Inflammatory macrophage treated with lipopolysaccharide for 1 hour (primary cell): ENCODE results near the gene TAS2R39.
"Not testable (repeated sequence)": the region's sequence is repeated elsewhere in the genome, so short reads cannot be mapped to it uniquely, and the experiment has no call there.

Experiments
- DNase-seq, 2 donors: peaks; one replicate each; pipeline ENCODE4 v3.0.0-alpha.2; 2020 to 2022

Gene TAS2R39

DNA sequence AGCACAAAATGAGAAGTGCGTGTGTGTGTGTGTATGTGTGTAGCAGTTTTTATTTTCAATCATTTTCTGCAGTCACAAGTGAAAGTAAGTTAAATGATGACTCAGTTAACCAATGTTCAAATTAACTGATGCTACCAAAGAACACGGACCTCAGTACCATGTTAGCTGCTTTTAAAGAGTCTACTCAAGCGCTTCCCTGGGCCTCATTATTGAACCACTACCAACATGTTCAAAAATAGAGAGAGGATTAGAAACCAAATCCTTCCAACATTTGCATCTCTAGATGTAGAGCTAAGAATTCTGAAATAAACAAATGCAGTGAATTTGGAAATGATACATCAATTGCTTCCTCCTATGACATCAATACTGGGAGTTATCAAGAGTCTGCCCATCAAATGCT, at the start of gene TAS2R39:
TSS of gene TAS2R39 (plus strand) at position 396 of the 400 bp plus-strand sequence. CDS start at position 396, 0 bp downstream.
- DNase-seq, result no peak

- DNase-seq, result no peak
These were observed 36.1 kb upstream of the TAS2R39 start for GRCh38 chr7:143147070-143147469.

DNA sequence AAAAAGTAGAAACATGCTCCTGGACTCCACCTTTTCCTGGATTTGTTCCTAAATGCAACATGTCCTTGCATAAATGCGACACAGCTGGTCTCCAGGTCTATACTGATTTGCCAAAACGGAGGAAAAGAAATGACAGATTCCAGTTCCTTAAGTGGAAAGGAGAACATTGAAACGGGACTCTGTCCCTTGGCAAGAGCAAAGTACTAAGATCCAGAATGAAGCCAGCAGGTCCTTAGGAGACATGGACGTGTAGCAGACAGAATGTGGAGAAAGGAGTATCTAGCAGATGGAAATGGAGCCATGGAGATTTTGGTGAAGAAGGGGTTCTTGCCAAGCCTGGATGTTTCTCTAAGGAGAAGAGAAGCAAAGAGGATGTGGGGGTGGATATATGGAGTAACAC, 35.2 kb upstream of the TAS2R39 start:
- DNase-seq, result no peak

DNA sequence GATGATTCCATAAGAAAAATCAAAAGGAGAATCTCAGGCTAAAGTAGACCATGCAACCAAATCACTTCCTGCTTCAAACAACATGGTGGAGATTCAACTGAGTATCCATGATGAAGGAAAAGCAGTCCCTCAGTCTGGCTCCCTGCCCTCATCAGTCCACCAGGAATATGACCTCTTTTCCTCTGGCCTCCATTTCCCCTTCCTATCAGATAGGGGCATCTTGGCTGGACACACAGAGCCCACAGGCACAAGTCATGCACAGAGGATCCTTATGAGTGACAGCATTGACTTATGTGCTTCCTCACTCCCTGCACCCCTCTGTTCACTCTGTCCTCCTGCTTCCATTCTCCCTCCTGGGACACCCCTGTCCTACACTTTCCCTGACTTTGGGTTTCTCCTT, 34.6 kb upstream of the TAS2R39 start:
- no peak for DNase-seq

DNA sequence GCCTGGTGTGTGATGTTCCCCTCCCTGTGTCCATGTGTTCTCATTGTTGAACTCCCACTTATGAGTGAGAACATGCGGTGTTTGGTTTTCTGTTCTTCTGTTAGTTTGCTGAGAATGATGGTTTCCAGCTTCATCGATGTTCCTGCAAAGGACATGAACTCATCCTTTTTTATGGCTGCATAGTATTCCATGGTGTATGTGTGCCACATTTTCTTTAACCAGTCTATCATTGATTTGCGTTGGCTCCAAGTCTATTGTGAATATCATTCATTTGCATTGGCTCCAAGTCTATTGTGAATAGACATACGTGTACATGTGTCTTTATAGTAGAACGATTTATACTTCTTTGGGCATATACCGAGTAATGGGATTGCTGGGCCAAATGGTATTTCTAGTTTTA, 32.5 kb upstream of the TAS2R39 start:
- not testable (repeated sequence) for DNase-seq

DNA sequence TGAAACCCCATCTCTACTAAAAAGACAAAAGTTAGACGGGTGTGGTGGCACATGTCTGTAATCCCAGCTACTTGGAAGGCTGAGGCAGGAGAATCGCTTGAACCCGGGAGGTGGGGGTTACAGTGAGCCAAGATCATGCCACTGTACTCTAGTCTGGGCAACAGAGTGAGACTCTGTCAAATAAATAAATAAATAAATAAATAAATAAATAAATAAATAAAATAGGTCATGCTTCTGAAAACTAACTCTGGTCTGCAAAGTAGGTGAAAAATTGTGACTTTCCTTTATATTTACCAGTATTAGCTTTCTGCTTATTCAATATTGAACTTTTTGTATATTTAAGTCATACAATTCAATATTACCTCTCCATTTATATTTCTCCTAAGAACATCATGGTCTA, 24.6 kb upstream of the TAS2R39 start:
- not testable (repeated sequence) for DNase-seq

DNA sequence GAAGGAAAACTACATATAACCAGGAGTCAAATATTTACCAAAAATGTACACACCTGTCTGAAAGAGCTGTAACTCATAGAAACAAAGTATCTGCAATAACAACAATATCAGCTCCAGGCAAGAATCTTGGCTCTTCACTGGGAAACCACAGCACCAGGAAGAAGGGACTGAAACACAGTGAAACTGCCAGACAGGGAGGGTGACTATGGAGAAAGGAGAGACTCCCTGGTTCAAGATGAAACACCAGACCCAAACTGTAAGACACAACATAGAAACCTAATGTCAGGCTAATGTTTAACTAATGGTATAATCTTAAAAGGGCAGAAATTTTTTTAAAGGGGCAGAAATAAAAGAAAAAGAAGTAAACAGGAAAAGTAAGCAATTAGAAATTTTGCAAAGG, 11.5 kb upstream of the TAS2R39 start:
- no peak for DNase-seq

DNA sequence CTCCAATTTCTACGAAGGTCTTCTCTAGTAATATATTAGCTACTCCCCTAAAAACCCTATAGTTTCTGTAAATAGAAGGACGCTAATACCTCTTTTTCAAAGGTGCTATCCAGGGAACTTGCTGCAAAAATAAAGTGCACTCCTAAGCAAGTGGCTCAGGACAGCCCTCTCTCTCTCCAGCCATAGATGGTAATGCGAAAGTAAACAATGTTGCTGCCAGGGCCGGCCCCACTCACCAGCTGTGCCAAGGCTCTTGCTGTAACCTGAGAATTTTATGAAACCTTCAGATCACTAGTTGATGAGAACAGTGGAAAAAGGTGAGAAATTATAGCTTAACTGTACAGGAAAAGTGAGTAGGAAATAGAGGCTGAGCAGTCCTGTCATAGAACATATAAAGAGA, 10.9 kb upstream of the TAS2R39 start:
- no peak for DNase-seq

GRCh38 chr7:143176128-143176527, 7.1 kb upstream of the TAS2R39 start:
- DNase-seq, result no peak

DNA sequence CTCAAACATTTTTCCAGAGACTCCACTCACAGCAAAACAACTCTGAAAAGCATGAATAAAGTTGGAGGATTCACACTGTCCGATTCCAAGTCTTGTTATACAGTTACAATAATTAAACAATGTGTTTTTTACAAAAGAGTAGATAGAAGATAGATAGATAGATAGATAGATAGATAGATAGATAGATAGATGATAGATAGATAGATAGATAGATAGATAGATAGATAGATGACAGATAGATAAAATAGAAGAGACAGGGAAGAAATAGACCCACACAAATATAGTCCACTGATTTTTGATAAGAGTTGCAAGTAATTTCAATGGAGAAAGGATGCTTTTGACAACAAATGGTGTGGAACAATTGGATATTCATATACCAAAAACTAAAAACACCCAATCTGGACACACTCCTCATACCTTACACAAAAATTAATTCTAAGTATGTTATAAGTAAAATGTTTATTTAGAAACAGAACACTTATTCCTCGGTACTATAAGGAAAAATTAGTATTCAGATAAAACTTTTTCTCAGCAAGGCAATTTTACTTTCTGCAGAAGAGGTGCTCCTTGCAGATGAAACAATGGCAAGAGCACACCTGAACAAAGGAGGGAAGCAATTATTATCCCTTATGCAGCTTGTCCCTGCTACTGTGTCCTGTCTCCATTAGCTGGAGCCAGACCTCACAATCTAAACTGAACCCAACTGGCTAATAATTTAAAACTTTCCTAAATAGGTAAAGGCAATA, 5.7 kb upstream of the TAS2R39 start:
- no peak for DNase-seq

- DNase-seq, result not testable (repeated sequence)
These were observed 2.4 kb upstream of the TAS2R39 start for GRCh38 chr7:143180771-143181170.

GRCh38 chr7:143181349-143181748, 1.9 kb upstream of the TAS2R39 start:
- no peak for DNase-seq

GRCh38 chr7:143185551-143185950, 2.3 kb downstream of the TAS2R39 start:
- DNase-seq, result no peak

GRCh38 chr7:143188994-143189393, 5.8 kb downstream of the TAS2R39 start:
- DNase-seq, result no peak

DNA sequence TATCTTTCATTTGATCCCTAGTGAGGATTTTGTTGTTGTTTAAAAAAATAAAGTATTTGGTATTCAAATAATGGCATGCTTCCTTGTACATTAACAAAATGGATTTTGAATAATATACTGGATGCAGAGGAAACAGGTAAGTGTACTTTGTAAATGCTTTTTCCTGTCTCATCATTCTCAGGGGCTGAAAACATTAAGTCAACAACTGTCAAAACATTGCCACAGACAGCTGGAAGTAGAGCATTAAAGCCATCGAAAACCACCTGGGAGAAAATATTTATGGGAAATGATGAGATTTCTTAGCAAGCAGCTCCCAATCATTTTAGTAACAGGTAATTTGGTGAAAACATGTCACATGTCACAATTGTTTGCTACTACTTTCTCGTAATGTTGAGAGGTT, 10.7 kb downstream of the TAS2R39 start:
- DNase-seq, result no peak

GRCh38 chr7:143199040-143199439, 15.8 kb downstream of the TAS2R39 start:
- DNase-seq, result peak; percentile 34 to 81

DNA sequence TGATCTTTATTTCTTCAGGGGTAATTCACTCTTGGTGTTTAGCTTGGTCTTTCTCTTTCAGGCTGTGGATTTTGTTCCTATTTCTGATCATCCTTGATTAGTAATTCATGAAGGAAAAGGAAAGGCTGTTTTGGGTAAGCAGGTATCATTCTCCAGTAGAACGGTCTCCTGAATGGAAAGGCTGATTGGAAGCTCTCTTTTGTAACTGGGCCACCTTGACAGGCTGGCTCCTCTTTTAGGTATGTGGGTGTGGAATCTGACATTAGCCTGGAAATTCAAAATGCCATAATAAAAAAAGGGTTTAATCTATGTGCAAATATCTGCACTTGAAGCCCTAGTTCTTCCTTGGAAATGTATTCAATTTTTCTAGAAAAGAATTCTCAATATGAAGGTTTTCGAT, 18.9 kb downstream of the TAS2R39 start:
- no peak for DNase-seq

- DNase-seq, result no peak
These were observed 20.2 kb downstream of the TAS2R39 start for GRCh38 chr7:143203386-143203785.

- DNase-seq, result peak; percentile 85 to 93
These were observed 22.5 kb downstream of the TAS2R39 start for GRCh38 chr7:143205560-143206293.

- DNase-seq, result no peak
These were observed 27.3 kb downstream of the TAS2R39 start for GRCh38 chr7:143210541-143210940.

GRCh38 chr7:143213478-143213877, 30.3 kb downstream of the TAS2R39 start:
- not testable (repeated sequence) for DNase-seq

DNA sequence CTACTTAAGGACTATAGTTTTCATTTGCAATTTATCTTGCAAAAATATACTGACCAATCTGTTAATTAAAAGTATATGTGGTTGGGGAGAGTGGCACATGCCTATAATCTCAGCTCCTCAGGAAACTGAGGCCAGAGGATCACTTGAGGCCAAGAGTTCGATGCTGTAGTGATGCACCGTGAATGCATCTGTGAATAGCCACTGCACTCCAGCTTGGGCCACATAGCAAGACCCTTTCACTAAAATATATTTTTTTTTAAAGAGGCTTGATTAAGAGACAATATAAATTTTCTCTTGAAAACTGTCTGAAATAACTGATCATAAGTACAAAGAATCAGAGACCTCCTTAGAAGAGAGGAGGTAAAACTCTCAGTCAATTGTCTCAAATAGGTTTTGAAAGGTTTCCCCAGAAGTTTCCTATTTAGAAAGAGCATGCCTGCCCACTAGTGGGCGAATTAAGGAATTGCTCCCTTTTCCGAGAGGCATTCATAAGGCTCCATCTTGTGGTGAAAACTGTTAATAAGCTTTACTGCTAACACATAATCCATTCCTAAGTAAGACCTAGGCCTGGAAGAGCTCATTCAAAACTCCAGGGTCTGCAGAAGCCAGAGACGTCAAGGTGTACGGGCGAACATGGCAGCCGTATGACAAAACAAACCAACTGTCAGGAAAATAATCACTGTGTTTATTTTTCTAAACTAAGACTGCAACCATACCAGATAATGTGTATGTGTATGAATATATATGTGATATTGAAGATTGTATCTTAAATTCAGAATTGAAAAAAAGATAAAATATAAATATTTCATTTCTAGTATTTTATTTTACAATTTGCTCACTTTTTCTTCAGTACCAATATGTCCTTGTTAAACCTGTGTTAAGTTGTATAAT, 31.8 kb downstream of the TAS2R39 start:
- peak; percentile 78 to 97 for DNase-seq

GRCh38 chr7:143216151-143216550, 32.9 kb downstream of the TAS2R39 start:
- peak in 1 of 2 donors; percentile 31 for DNase-seq
